Large intestine (tissue), 3 donors: ENCODE measurements around the gene MKRN2. TPM values are rescaled to one million over a fixed set of nuclear protein-coding genes. Genes with fewer than 3 reads are reported as not detected.
"Not testable (repeated sequence)": the region's sequence is repeated elsewhere in the genome, so short reads cannot be mapped to it uniquely, and the experiment has no call there.

Source experiments
- DNase-seq, 2 donors: peaks; one replicate each; pipeline versions ENCODE4 v3.0.0 to v3.0.0-alpha.2; 2013
- H3K27ac ChIP-seq: one replicate; pipeline ENCODE4 v1.5.1; 2013; ENCODE audit warnings: low read length
- H3K27me3 ChIP-seq: 2 replicates; pipeline ENCODE4 v1.6.1; 2013; ENCODE audit warnings: low read length; ENCODE audit not compliant: control insufficient read depth, insufficient read depth
- H3K36me3 ChIP-seq: 2 replicates; pipeline ENCODE4 v1.6.1; 2013; ENCODE audit warnings: low read length; ENCODE audit not compliant: control insufficient read depth, insufficient read depth
- H3K4me1 ChIP-seq: one replicate; pipeline ENCODE4 v1.6.1; 2013; ENCODE audit warnings: low read length; ENCODE audit not compliant: control insufficient read depth, insufficient read depth
- H3K4me3 ChIP-seq: one replicate; pipeline ENCODE4 v1.5.1; 2013; ENCODE audit warnings: low read length
- H3K9me3 ChIP-seq: one replicate; pipeline ENCODE4 v1.6.1; 2013; ENCODE audit warnings: mild to moderate bottlenecking, low read depth, low read length, moderate library complexity; ENCODE audit not compliant: control insufficient read depth
- WGBS: methylation state at CpG from one replicate; pipeline ENCODE4 v1.1.5; 2013; ENCODE audit warnings: low lambda C conversion rate; ENCODE audit not compliant: insufficient coverage; 5-methylcytosine and 5-hydroxymethylcytosine counted together
- polyA plus RNA-seq: library from polyadenylated mRNA; unstranded; fragments of 120-200 nt; gene quantifications from one replicate; pipeline ENCODE4 v1.2.1, GENCODE V29; 2013

MKRN2 gene
- polyA plus RNA-seq, 1 donor, result 32.9 TPM

DNA sequence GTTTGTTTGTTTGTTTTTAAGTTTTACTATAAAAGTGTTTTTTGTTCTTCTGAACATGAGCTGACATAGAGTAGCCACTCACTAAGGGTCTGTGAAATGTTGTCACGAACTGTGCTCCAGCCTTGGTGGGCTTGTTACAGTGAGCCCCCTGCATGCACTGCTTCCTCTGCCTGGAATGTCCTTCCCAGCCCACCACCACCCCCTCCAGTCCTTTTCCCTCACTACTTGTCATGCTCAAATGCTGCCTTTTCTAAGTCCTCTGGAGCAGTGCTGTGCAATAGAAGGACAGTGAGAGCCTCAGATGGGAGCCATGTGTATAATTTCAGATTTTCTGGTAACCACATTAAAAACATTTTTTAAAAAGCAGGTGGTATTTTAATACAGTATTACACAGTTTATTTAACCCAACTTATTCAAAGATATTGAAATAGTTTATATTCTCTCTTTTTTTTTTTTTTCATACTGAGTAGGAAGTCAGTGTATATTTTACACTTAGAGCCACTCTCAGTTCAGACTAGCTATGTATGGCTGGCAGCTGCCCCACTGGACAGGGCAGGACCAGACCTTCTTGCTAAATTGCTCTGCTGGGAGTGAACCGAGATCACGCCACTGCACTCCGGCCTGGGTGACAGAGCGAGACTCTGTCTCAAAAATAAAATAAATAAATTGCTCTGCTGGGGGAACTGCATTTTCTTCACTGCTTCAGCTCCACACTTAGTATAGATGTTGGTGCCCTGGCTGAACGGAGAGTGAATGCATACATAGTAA, 38.4 kb upstream of the MKRN2 start:
- peaks cover 29% of the 10 kb centered on the region for H3K36me3 ChIP-seq
- no CpG with 5 or more reads among the region's 6 CpGs for WGBS

GRCh38 chr3:12521010-12521409, 35.9 kb upstream of the MKRN2 start:
- Histone ChIP-seq H3K27ac (no peak overlapping the region), H3K36me3 (peaks cover 31% of the 10 kb centered on the region), H3K9me3 (no peaks in the 10 kb centered on the region), H3K27me3 (no peaks in the 10 kb centered on the region), H3K4me1 (no peaks in the 10 kb centered on the region), H3K4me3 (no peak overlapping the region)
- WGBS, result 100% methylated on average over 1 of the region's 2 CpGs
- DNase-seq, result no peak

More for the DNA sequence above, 38.4 kb upstream of the MKRN2 start:
- H3K4me3 ChIP-seq, result no peak overlapping the region
- peaks cover 5% of the 10 kb centered on the region for H3K4me1 ChIP-seq
- H3K27me3 ChIP-seq, result no peaks in the 10 kb centered on the region
- DNase-seq, result no peak
- H3K27ac ChIP-seq, result no peak overlapping the region
- no peaks in the 10 kb centered on the region for H3K9me3 ChIP-seq

GRCh38 chr3:12522721-12523120, 34.2 kb upstream of the MKRN2 start:
- H3K27me3 ChIP-seq, result no peaks in the 10 kb centered on the region
- no peaks in the 10 kb centered on the region for H3K9me3 ChIP-seq
- DNase-seq, result no peak
- H3K36me3 ChIP-seq, result peaks cover 40% of the 10 kb centered on the region
- H3K27ac ChIP-seq, result no peak overlapping the region
- H3K4me3 ChIP-seq, result no peak overlapping the region
- WGBS, result no CpG with 5 or more reads among the region's 1 CpG
- H3K4me1 ChIP-seq, result no peaks in the 10 kb centered on the region

DNA sequence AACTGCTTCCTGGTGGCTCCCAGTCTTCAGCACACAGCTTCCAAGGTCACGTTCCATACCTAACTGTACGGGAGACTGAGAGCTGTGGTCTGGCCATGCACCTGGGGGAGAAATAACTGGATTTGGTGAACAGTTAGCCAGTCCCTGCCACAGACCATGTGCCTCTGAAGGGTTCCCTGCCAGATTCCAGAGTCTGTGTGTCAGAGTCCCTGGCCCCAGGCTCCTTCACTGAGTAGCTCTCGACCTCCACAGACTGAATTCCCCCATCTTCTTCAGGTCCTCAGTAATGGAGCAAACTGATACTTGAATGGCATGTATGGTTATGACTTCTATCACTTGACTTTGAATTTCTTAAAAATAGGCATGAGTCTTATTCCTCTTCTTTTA, 29.1 kb upstream of the MKRN2 start:
- Histone ChIP-seq H3K36me3 (peaks cover 49% of the 10 kb centered on the region), H3K9me3 (no peaks in the 10 kb centered on the region), H3K27ac (no peak overlapping the region), H3K27me3 (no peaks in the 10 kb centered on the region), H3K4me1 (no peaks in the 10 kb centered on the region), H3K4me3 (no peak overlapping the region)
- WGBS, result no CpG with 5 or more reads among the region's 3 CpGs
- DNase-seq, result no peak

- H3K4me1 ChIP-seq, result no peaks in the 10 kb centered on the region
- H3K4me3 ChIP-seq, result no peak overlapping the region
- H3K27ac ChIP-seq, result no peak overlapping the region
- WGBS, result no CpG with 5 or more reads among the region's 5 CpGs
- H3K9me3 ChIP-seq, result no peaks in the 10 kb centered on the region
- H3K36me3 ChIP-seq, result peaks cover 33% of the 10 kb centered on the region
- no peaks in the 10 kb centered on the region for H3K27me3 ChIP-seq
- DNase-seq, result no peak
Observed at GRCh38 chr3:12532182-12532581, 24.7 kb upstream of the MKRN2 start.

DNA sequence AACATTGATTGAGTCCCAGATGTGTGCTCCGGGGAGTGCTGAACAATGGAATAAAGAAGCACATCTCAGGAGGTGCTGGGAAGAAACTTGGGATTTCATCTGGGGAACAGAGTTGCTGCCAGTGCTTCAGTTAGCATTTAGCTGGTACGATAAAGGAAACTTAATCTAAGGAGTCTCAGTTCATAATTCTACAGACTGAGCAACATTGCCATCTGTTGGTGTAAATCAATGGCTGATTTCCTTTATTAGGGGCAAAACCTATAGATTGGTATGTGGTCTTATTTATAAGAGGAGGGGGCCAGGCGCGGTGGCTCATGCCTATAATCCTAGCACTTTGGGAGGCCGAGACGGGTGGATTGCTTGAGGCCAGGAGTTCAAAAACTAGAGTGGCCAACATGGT, 20.5 kb upstream of the MKRN2 start:
- H3K4me3 ChIP-seq, result no peak overlapping the region
- no peak overlapping the region for H3K27ac ChIP-seq
- DNase-seq, result no peak
- no CpG with 5 or more reads among the region's 6 CpGs for WGBS
- no peaks in the 10 kb centered on the region for H3K27me3 ChIP-seq
- H3K9me3 ChIP-seq, result no peaks in the 10 kb centered on the region
- H3K4me1 ChIP-seq, result no peaks in the 10 kb centered on the region
- peaks cover 20% of the 10 kb centered on the region for H3K36me3 ChIP-seq

DNA sequence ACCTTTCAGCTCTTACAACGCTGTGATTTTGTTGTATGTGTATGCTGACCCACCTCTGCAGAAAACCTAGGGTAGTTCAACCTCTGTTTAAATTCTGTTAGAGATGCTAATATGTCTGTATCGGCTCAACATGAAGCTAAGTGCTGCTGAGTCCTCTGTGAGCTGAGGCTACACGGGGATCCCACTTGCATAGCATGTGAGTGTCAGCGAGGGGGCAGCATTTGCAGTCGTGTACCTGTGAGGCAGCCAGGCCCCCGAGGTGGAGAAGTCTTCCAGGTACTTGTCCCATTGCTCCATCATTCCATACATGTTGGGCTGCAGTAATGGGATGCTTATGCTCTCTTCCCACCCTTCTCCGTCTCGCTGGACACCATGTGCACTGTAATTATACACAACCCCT, 15.3 kb upstream of the MKRN2 start:
- DNase-seq, result no peak
- H3K4me3 ChIP-seq, result no peak overlapping the region
- no peak overlapping the region for H3K27ac ChIP-seq
- no CpG with 5 or more reads among the region's 8 CpGs for WGBS
- H3K9me3 ChIP-seq, result no peaks in the 10 kb centered on the region
- peaks cover 11% of the 10 kb centered on the region for H3K36me3 ChIP-seq
- peaks cover 4% of the 10 kb centered on the region for H3K4me1 ChIP-seq
- H3K27me3 ChIP-seq, result no peaks in the 10 kb centered on the region

GRCh38 chr3:12543497-12543896, 13.4 kb upstream of the MKRN2 start:
- DNase-seq, H3K27me3 ChIP-seq, H3K4me1 ChIP-seq, H3K4me3 ChIP-seq, H3K9me3 ChIP-seq, H3K27ac ChIP-seq: not testable (repeated sequence)
- H3K36me3 ChIP-seq, result peaks cover 11% of the 10 kb centered on the region
- 80% methylated on average over 1 of the region's 12 CpGs for WGBS

DNA sequence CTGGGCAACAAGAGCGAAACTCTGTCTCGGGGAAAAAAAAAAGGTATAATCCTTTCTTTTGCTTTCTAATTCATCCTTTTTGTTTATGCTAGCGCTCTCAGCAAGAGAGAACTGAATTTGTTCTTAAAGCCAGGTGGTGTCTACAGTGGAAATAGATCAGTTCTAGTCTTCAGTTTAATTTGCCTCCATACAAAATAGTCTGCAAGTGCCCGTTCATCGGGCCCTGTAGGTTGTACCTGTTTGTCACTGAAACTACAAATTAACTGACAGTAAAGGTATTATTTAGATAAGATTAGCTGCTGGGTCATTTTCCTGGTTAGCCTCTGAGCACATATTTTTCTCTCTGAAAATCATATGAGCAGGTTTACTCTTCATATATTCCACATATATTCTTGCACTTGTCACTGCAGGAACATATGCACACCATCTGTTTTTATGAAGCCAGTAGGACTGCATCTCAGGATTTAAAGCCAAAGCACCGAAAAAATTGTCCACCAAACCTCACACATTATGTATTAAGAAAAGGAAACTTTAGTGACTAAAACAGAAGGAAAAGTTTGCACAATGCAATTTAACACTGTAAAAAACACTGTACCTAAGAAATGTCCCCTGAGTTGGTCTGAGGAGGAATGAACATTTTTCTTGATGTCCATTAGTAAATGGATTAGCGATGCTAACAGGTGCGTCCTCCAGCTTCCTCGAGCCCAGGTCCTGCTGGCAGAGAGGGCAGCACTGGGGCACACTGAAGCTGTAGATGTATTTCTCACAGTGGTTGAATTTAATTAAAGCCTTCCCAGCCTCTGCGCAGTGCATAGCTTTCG, 12.0 kb upstream of the MKRN2 start:
- Histone ChIP-seq H3K36me3 (peaks cover 11% of the 10 kb centered on the region), H3K27me3 (no peaks in the 10 kb centered on the region), H3K4me3 (peak overlapping the region; percentile 59), H3K4me1 (peaks cover 4% of the 10 kb centered on the region), H3K9me3 (no peaks in the 10 kb centered on the region), H3K27ac (peak overlapping the region; percentile 83)
- DNase-seq, result peak in 1 of 2 donors; percentile 44
- no CpG with 5 or more reads among the region's 11 CpGs for WGBS

DNA sequence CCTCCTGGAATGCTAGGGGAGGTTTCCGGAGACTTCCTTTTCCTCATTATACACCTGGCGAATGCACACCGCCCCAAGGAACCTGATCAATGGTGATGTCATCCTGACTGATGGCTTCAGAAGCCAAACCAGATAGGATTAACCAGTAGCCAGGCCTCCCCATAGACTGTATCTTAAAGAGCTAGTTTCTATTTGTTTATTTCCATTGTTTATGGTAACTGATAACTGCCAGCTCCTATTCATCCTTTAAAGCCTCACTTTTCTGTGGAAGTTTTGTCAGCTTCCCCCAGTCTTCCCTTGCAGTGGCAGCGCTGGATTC, 11.5 kb upstream of the MKRN2 start, which contains the start of gene MKRN2OS:
Gene MKRN2OS (minus strand): TSS at position 27 of the 319 bp plus-strand sequence. CDS start 35 bp downstream, outside the sequence.
- Histone ChIP-seq H3K4me3 (peak within 1 kb of the TSS; percentile 59), H3K9me3 (no peaks in the 10 kb centered on the region), H3K36me3 (peaks cover 5% of the 10 kb centered on the region), H3K4me1 (peaks cover 4% of the 10 kb centered on the region), H3K27me3 (peaks cover 3% of the 10 kb centered on the region), H3K27ac (peak within 1 kb of the TSS; percentile 83)
- no CpG with 5 or more reads among the region's 4 CpGs for WGBS
- DNase-seq, result peak; percentile 76 to 90
